NB4 (cell line): ENCODE results near the gene ZFAND4.

Experiments used
- DNase-seq: peaks from one replicate; pipeline ENCODE4 v3.0.0; 2010; ENCODE audit warnings: low read depth
- H3K4me3 ChIP-seq: one replicate; pipeline ENCODE4 v1.5.1; 2011; ENCODE audit warnings: mild to moderate bottlenecking, low read depth, low read length, moderate library complexity
- MYC ChIP-seq: IDR thresholded peaks from 2 replicates; pipeline ENCODE4 v1.6.1; 2011; ENCODE audit warnings: low read depth, low read length
- POLR2A ChIP-seq: IDR thresholded peaks from 2 replicates; pipeline ENCODE4 v1.6.1; 2011; ENCODE audit warnings: mild to moderate bottlenecking; ENCODE audit not compliant: insufficient read length; ENCODE audit errors: extremely low read depth
- TF ChIP-seq, protein P1 (sequence below): IDR thresholded peaks from one replicate; pipeline ENCODE4 v1.5.1; 2012; ENCODE audit warnings: low read depth, low read length
- TF ChIP-seq, protein P2 (sequence below): IDR thresholded peaks from 2 replicates; pipeline ENCODE4 v1.6.1; 2011; ENCODE audit warnings: low read depth, low read length

ZFAND4 gene

DNA sequence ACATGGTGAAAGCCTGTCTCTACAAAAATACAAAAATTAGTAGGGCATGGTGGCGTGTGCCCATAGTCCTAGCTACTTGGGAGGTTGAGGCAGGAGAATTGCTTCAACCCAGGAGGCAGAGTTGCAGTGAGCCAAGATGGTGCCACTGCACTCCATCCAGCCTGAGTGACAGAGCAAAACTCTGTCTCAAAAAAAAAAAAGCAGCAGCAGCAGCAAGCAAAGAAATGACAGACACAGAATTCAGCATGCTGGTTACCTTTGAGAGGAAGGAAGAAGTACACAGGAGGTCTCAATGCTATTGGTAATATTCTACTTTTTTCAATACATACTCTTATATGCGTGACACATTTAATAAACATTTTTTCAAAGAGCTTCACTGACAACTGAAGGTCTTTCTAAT, 81.3 kb downstream of the ZFAND4 start:
- no peak for DNase-seq
- no peak overlapping the region for H3K4me3 ChIP-seq
- TF ChIP-seq, protein P1, sequence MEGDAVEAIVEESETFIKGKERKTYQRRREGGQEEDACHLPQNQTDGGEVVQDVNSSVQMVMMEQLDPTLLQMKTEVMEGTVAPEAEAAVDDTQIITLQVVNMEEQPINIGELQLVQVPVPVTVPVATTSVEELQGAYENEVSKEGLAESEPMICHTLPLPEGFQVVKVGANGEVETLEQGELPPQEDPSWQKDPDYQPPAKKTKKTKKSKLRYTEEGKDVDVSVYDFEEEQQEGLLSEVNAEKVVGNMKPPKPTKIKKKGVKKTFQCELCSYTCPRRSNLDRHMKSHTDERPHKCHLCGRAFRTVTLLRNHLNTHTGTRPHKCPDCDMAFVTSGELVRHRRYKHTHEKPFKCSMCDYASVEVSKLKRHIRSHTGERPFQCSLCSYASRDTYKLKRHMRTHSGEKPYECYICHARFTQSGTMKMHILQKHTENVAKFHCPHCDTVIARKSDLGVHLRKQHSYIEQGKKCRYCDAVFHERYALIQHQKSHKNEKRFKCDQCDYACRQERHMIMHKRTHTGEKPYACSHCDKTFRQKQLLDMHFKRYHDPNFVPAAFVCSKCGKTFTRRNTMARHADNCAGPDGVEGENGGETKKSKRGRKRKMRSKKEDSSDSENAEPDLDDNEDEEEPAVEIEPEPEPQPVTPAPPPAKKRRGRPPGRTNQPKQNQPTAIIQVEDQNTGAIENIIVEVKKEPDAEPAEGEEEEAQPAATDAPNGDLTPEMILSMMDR = no peak
- TF ChIP-seq, protein P2, sequence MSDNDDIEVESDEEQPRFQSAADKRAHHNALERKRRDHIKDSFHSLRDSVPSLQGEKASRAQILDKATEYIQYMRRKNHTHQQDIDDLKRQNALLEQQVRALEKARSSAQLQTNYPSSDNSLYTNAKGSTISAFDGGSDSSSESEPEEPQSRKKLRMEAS = no peak

DNA sequence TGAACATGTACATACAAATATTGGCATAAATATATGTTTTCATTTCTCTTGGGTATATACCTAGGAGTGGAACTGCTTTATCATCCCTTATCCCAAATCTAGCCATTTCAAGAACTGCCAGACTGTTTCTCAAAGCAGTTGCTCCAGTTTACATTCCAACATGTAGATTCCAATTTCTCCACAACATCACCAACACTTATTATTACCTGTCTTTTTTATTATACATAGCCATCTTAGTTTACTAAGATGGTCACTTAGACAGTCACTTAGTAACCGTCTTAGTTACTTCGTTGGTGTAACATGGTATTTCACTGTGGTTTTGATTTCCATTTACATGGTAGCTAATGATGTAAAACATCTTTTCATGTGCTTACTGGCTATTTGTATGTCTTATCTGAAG, 82.7 kb downstream of the ZFAND4 start:
- no peak overlapping the region for H3K4me3 ChIP-seq
- DNase-seq = no peak
- TF ChIP-seq, protein P1 = no peak
- TF ChIP-seq MYC = no peak

DNA sequence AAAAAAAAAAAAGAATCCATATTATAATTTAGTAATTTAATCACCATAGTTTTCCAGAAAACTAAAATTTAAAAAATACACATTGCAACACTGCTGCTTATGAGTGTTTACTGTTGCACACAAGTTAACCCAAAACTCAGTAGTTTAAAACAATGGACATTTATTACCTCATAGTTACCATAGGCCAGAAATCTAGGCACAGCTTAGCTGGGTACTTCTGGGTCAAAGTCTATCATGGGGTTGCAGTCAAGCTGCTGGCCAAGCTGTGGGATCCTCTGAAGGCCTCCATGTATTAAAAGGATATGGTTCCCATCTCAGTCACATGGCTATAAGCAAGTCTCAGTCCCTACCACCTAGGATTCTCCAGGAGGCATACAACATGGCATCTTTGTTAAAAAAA, 83.6 kb downstream of the ZFAND4 start:
- no peak overlapping the region for H3K4me3 ChIP-seq
- DNase-seq = no peak
- no peak for TF ChIP-seq POLR2A
- TF ChIP-seq, protein P2 = no peak
- no peak for TF ChIP-seq MYC
- TF ChIP-seq, protein P1 = no peak

DNA sequence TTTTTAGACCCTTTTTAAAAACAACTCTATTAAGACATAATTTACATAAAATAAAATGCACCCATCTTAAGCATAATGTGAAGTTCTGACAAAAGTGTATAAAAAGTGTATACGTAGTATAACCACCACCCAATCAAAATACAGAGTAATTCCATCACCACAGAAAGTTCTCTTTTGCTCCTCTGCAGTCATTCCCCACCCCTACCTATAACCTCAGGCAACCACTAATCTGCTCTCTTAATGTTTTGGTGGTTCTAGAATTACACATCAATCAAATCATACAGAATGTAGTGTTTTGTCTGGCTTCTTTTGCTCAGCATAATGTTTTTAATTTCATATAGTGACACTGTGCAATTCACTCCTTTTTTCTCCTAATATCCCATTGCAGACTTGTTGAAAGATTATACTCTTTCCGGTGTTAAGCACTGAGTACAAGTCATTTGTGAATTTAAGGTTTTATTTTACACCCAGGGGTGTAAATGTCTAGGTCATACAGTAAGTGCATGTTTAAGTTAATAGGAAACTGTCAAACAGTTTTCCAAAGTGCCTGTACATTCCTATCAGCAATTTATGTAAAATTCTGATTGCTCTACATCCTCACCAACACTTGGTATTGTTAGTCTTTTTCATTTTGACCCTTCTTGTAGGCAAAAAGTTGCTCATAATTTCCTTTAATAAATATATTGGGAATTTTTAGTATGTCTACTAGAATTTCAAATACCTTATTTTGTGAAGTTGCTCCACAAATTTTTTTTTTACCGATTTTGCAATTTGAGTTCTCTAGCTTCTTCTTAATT, 86.3 kb downstream of the ZFAND4 start:
- no peak for DNase-seq
- TF ChIP-seq, protein P1 = no peak
- TF ChIP-seq POLR2A (no peak), MYC (no peak)
- TF ChIP-seq, protein P2 = no peak

DNA sequence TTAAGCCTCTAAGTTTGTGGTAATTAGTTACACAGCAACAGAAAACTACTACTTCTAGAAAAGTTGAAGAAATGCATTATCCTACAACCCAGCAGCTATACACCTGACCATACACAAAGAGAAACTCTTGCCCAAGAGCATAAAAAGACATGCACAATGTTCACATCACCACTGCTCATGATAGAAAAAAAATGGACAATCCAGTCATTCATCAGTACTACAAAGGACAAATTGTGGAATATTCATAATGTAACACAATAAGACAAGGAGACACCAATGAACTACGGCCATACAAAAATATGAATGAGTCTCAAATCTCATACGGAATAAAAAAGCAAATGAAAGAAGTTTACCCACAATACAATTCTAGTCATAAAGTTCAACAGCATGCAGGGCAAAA, 87.4 kb downstream of the ZFAND4 start:
- no peak overlapping the region for H3K4me3 ChIP-seq
- DNase-seq = no peak
- TF ChIP-seq, protein P2 = no peak
- TF ChIP-seq, protein P1 = no peak
- no peak for TF ChIP-seq POLR2A
- TF ChIP-seq MYC = no peak

More for the DNA sequence above, 86.3 kb downstream of the ZFAND4 start:
- H3K4me3 ChIP-seq = no peak overlapping the region

DNA sequence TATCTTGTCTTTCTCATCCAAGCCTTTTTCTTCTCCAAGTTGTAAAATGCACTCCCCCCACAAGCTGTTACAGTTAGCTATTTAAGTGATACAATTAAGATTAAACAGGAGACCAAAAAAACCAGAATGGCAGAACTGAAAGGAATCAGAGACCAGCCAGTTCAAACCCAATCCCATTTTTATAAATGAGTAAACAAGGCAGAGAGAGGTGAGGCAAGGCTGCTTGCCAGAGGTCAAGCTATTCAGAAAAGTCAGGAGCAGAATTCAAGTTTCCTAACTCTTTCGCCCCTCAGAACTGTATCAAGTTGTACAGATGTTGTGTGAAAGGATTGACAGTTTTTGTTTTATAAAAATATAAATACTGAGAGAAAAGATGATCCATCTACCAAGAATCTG, 90.2 kb downstream of the ZFAND4 start:
- TF ChIP-seq MYC (no peak), POLR2A (no peak)
- TF ChIP-seq, protein P2 = no peak
- TF ChIP-seq, protein P1 = no peak
- DNase-seq = no peak
- H3K4me3 ChIP-seq = no peak overlapping the region
